Natural killer cell (primary cell): ENCODE results near the gene NTRK2. TPM values are rescaled to one million over a fixed set of nuclear protein-coding genes. Genes with fewer than 3 reads are reported as not detected.

Source experiments
- ATAC-seq, 3 donors: fragments of 150-1000 bp in 2 of 3; fragments of 200-7000 bp in 1 of 3; cut with Tn5 transposase; 1 replicate in 1 of 3; 2 replicates in 2 of 3; pipeline ENCODE4 v1.10.0; 2021; ENCODE audit warnings: mild to moderate bottlenecking in 2 of 3, moderate library complexity in 2 of 3
- DNase-seq, 2 donors: peaks; one replicate each; pipeline versions ENCODE4 v3.0.0 to v3.0.0-alpha.2; 2013 to 2021; ENCODE audit warnings: mixed read lengths in 1 of 2
- H3K27ac ChIP-seq: one replicate; pipeline ENCODE4 v1.5.1; 2013; ENCODE audit warnings: mild to moderate bottlenecking, low read length
- H3K27me3 ChIP-seq: one replicate; pipeline ENCODE4 v1.6.1; 2013; ENCODE audit warnings: low read length; ENCODE audit not compliant: control insufficient read depth, insufficient read depth
- H3K36me3 ChIP-seq: one replicate; pipeline ENCODE4 v1.6.1; 2013; ENCODE audit warnings: low read length; ENCODE audit not compliant: control insufficient read depth, insufficient read depth
- H3K4me1 ChIP-seq: one replicate; pipeline ENCODE4 v1.6.1; 2013; ENCODE audit warnings: low read length; ENCODE audit not compliant: control insufficient read depth, insufficient read depth
- H3K4me3 ChIP-seq: one replicate; pipeline ENCODE4 v1.5.1; 2013; ENCODE audit warnings: low read length
- H3K9me3 ChIP-seq: one replicate; pipeline ENCODE4 v1.6.1; 2013; ENCODE audit warnings: low read length; ENCODE audit not compliant: control insufficient read depth, insufficient read depth
- H3K27ac Mint-ChIP-seq, 2 donors: one replicate each; pipeline ENCODE4 v1.8.0; 2022; ENCODE audit warnings: mild to moderate bottlenecking in 2 of 2, mixed read lengths in 2 of 2, moderate library complexity in 1 of 2
- H3K27me3 Mint-ChIP-seq, 2 donors: one replicate each; pipeline ENCODE4 v1.8.0; 2022; ENCODE audit warnings: low read depth in 2 of 2, mixed read lengths in 2 of 2
- H3K36me3 Mint-ChIP-seq: one replicate; pipeline ENCODE4 v1.8.0; 2022; ENCODE audit warnings: mixed read lengths
- H3K4me1 Mint-ChIP-seq, 2 donors: one replicate each; pipeline ENCODE4 v1.8.0; 2022; ENCODE audit warnings: mixed read lengths in 2 of 2
- H3K4me3 Mint-ChIP-seq: one replicate; pipeline ENCODE4 v1.8.0; 2022; ENCODE audit warnings: mild to moderate bottlenecking, moderate library complexity, mixed read lengths
- H3K9me3 Mint-ChIP-seq, 2 donors: one replicate each; pipeline ENCODE4 v1.8.0; 2022; ENCODE audit warnings: mixed read lengths in 2 of 2
- CTCF ChIP-seq: fragments of 200-600 bp; IDR thresholded peaks from one replicate; pipeline ENCODE4 v1.8.0; 2022; ENCODE audit warnings: antibody characterized with exemption
- WGBS: methylation state at CpG from one replicate; pipeline ENCODE4 v1.1.7; 2013; ENCODE audit warnings: missing lambda C conversion rate; ENCODE audit not compliant: insufficient coverage; 5-methylcytosine and 5-hydroxymethylcytosine counted together
- intact Hi-C: fragments of 100-400 bp; cut with micrococcal nuclease; formaldehyde crosslinking; loops from one replicate; pipeline ENCODE4 v1.14.2; 2022
- total RNA-seq, 4 donors: library from RNA; stranded (reverse); fragments of 120-200 nt in 1 of 4; gene quantifications; one replicate each; pipeline versions ENCODE4 v1.2.3 to v1.2.4, GENCODE V29; 2013 to 2022

NTRK2 gene
- total RNA-seq, 3 donors from 2014 or later (not counting 1 experiment from before 2014, with no cell fraction given) = 0.08 TPM; not detected in 2

- Histone ChIP-seq H3K4me1 (no peaks in the 10 kb centered on the region), H3K27ac (no peak overlapping the region), H3K27me3 (no peaks in the 10 kb centered on the region), H3K36me3 (no peaks in the 10 kb centered on the region), H3K9me3 (no peaks in the 10 kb centered on the region), H3K4me3 (no peak overlapping the region)
- no peak for DNase-seq
- 94% methylated on average over 2 of the region's 3 CpGs for WGBS
- Mint-ChIP-seq H3K36me3 (no peaks in the 10 kb centered on the region), H3K27me3 (peaks cover 9% of the 10 kb centered on the region in 2 donors), H3K4me1 (no peaks in the 10 kb centered on the region), H3K9me3 (no peaks in the 10 kb centered on the region), H3K4me3 (no peak overlapping the region), H3K27ac (no peak overlapping the region)
- no peak for TF ChIP-seq CTCF
- intact Hi-C loops = no loop called here
- no peak for ATAC-seq
These were observed 268.1 kb downstream of the NTRK2 start for GRCh38 chr9:84937581-84937980.

GRCh38 chr9:84939774-84940173 lies 270.2 kb downstream of the NTRK2 start:
- peaks cover under 1 to 7% of the 10 kb centered on the region in 2 donors for H3K27me3 Mint-ChIP-seq
- intact Hi-C loops = no loop called here
- ATAC-seq = no peak

GRCh38 chr9:84940294-84940693 lies 270.8 kb downstream of the NTRK2 start:
- intact Hi-C loops = no loop called here
- WGBS = 82% methylated on average over 2 of the region's 2 CpGs

More at GRCh38 chr9:84939774-84940173, 270.2 kb downstream of the NTRK2 start:
- 86% methylated on average over 2 of the region's 3 CpGs for WGBS
- no peak overlapping the region for H3K27ac ChIP-seq
- H3K36me3 ChIP-seq = no peaks in the 10 kb centered on the region
- Mint-ChIP-seq H3K4me1 (no peaks in the 10 kb centered on the region), H3K27ac (no peak overlapping the region), H3K4me3 (no peak overlapping the region), H3K36me3 (no peaks in the 10 kb centered on the region), H3K9me3 (no peaks in the 10 kb centered on the region)
- no peak overlapping the region for H3K4me3 ChIP-seq
- DNase-seq = no peak
- H3K4me1 ChIP-seq = no peaks in the 10 kb centered on the region
- no peaks in the 10 kb centered on the region for H3K27me3 ChIP-seq
- TF ChIP-seq CTCF = no peak
- no peaks in the 10 kb centered on the region for H3K9me3 ChIP-seq

More at GRCh38 chr9:84940294-84940693, 270.8 kb downstream of the NTRK2 start:
- DNase-seq (no peak), ATAC-seq (no peak)
- H3K9me3 ChIP-seq = no peaks in the 10 kb centered on the region
- H3K27me3 ChIP-seq = no peaks in the 10 kb centered on the region
- no peak overlapping the region for H3K4me3 ChIP-seq
- Mint-ChIP-seq H3K27ac (no peak overlapping the region), H3K4me3 (no peak overlapping the region), H3K4me1 (no peaks in the 10 kb centered on the region), H3K27me3 (peaks cover 6 to 7% of the 10 kb centered on the region in 2 donors), H3K9me3 (no peaks in the 10 kb centered on the region), H3K36me3 (no peaks in the 10 kb centered on the region)
- no peak for TF ChIP-seq CTCF
- no peaks in the 10 kb centered on the region for H3K4me1 ChIP-seq
- no peak overlapping the region for H3K27ac ChIP-seq
- H3K36me3 ChIP-seq = no peaks in the 10 kb centered on the region
